HG03439 (cell line): Measurements from ENCODE around the gene BRSK2.

ENCODE experiments used
- ATAC-seq: cut with Tn5 transposase; IDR thresholded peaks from one replicate; pipeline ENCODE4 v1.9.1; 2021; ENCODE audit warnings: mild to moderate bottlenecking, moderate library complexity; ENCODE audit not compliant: unreplicated experiment

The BRSK2 gene

GRCh38 chr11:1491379-1491778 lies 101.6 kb downstream of the BRSK2 start:
- ATAC-seq = no peak

DNA sequence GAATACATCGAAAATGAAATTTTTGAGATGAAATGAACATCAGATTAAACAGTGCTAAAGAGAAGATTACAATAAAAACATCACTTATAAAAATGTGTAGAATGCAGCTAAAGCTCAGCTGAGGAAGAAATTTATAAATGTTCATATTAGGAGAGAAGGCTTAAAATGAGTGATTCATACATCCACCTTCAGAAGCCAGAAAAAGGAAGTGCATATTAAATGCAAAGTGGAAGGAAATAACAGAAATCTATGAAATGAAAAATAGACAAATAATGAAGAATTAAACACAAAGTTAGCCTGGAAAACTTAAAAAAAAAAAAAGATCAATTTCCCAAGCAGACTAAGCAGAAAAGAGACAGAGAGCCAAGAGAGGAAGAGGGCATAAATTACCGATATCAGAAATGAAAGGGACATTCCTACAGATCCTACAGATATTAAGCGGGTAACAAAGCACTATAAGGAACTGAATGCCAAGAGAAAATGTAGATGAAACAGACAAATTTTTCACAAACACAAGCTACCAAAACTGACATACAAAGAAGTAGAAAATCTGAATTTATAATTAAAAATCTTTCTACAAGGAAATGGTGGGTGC lies 104.0 kb downstream of the BRSK2 start:
- ATAC-seq = no peak

DNA sequence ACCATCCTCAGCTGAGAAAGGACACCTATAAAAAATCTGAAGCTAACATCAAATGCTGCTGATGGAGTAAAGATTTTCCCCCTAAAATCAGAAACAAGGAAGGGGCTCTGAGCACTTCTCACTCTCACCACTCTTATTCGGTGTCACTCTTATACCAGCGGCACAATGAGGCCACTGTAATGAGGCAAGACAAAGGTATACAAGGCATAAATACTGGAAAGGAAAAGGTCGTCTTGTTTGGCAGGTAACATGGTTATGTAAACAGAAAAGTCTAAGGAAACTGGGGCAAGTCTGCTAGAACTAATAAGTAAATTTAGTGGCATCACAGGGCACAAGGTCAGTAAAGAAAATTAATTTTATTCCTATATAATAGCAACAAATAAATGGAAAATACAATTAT lies 104.9 kb downstream of the BRSK2 start:
- no peak for ATAC-seq

- ATAC-seq = no peak
Measured at GRCh38 chr11:1496091-1496760, 106.5 kb downstream of the BRSK2 start.

GRCh38 chr11:1496761-1497095 lies 107.0 kb downstream of the BRSK2 start:
- no peak for ATAC-seq

- ATAC-seq = no peak
Measured at GRCh38 chr11:1497600-1497999, 107.9 kb downstream of the BRSK2 start.

DNA sequence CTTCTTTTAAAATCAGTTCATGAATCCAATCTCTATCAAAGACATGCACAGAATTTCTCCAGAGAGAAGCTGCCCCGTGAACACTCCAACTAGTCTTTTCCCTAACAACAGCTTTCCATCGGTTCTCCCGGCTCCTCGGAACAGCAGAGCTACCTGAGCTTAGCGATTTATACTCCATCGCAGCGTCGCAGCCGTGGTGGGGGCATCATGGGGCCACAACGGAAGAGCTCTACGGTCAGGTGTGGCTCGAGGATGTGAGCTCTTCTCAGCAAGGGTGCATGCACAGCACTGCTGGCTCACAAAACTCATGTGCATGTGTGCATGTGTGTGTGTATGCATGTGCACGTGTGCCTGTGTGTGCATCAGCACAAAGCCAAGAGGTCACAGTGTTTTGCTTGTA lies 108.5 kb downstream of the BRSK2 start:
- no peak for ATAC-seq

- ATAC-seq = no peak
Measured at GRCh38 chr11:1499261-1499890, 109.6 kb downstream of the BRSK2 start.

DNA sequence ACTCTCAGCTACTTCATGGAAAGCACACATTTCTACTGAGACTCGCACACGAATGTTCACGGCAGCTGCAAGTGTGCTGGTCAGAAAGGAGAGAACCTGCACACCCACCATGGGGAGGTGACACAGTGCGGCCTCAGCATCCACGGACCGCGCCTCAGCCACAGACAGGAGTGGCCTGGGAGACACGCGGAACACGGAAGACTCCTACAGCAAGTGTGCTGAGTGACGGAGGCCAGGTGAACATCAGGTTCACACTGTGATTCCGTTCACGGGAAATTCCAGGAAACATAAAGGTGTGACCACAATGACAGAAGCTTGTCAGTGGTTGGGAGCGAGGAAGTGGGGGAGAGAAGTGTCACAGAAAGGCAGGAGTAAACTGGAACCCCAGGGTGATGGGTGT lies 110.2 kb downstream of the BRSK2 start:
- ATAC-seq = no peak

DNA sequence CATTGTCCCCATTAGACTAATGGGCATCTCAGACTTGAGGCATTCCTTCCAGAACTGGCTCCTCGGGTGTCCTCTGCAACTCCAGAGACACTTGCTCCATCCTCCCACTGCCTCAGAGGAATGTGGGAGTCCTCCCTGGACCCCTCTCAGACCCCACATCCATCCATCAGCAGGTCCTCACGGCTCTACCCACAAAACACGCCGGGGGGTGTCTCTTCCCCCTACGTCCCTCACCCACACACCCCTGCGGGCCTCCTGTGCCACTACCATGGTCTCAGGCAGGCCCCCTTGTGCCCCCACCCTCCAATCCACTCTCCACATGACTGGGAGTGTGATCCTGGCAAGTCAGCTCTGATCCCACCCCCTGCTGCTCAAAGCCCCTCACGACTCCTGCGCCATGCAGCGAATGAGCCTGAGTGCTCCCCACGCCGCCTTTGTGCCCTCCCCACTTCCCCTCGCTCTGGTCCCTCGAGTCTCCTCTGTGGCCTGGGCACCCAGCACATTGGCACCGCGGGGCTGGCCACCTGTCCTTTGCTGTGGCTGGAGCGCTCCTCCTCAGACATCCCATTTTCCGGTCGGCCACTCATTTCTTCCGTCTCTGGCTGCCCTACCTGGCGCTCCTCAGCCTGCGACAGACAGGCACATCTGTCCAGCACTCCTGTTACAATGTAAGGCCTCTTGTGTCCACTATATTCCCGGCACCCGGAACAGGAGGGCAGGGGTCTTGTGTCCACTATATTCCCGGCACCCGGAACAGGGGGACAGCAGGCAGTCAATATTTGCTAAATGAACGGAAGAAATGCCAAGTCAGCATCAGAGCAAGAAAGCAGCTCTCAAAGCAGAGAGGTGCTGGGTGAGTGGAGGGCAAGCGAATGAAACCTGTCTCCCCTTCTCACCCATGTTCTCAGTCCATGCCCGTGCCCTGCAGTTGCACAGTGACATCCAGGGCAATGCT lies 111.0 kb downstream of the BRSK2 start:
- no peak for ATAC-seq

DNA sequence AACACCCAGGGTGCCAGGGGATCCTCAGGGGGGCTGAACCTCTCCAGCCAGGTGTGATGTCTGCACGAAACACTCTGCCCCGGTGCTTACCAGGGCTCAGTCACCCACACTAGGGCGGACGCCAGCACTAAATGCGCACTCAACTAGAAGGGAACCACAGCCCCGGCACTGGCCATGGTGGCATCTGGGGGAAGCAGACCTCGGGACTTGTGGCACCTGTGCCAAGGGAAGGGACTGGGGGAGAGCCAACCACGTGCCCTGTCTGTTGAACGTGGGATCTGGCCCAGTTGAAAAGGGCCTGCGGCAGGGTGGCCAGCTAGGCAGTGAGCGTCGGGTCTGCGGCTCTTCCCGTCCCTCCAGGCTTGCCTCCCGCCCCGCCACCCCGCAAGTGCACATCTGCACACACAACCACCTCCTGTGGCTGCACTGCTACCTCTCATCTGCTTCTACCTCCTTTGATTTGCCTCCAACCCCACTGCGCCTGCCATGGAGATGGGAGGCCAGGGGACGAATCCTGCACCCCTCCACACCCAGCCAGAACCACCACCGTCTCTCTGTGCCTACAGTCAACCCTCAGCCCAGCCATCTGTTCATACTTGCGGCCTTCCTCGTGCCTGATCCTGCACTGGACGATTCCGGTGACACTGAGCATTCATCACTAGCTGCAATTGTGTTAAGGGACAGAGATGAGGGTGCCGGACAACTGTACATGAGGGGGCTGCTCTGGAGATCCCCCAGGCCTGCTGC lies 111.9 kb downstream of the BRSK2 start:
- no peak for ATAC-seq

- ATAC-seq = no peak
Measured at GRCh38 chr11:1502168-1502953, 112.6 kb downstream of the BRSK2 start.

DNA sequence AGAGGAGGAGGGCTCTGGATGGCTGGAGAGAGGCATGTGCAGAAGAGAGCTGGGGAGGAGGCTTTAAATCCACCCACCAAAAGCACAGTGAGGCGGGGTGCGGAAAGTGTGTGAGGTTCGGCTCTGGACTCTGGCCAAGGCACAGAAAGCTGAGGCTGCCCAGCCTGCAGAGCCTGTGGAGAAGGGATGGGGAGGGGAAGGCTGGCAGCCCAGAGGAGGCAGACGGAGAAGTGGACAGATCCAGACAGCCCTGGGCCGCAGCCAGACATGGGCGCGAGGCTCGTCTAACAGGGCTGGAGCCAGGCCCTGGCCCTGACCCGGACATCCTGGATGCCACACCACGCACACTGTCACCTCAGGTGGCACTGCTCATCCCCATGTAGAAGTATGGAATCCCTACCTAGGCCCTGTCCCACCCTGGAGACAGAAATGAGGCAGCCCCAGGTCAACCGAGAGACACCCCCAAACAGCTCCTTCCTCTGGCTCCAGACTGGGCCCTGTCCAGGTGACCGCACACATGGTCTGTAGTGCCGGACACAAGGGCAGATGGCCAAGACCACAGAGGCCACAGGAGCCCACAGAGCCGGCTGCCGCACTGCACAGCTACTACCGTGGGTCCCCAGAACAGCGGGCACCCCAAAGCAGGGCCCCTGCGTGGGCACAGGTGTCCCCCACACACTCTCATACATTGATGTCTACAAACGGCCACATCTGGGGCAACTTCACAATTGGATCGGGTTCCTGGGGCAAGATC lies 113.4 kb downstream of the BRSK2 start:
- ATAC-seq = no peak

DNA sequence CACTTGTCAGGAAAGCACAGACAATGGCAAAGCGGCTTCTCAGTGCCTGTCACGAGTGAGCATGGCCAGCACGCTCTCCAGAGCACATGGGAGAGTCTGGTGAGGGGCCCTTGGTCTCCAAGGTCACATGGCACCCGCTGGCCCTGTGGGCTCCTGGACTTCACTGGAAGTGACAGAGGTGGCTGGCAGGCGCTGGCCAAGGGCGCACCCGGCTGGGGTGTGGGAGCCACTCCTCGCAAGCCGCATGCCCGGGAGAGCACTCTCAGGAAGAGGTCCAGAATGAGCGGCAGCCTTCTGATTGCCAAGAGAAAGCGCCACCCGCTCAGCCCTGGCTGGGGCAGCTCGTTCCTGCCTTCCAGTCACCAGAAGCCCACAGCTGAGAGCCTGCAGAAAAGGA lies 114.0 kb downstream of the BRSK2 start:
- ATAC-seq = no peak

GRCh38 chr11:1504138-1504537 lies 114.4 kb downstream of the BRSK2 start:
- ATAC-seq = no peak

- ATAC-seq = no peak
Measured at GRCh38 chr11:1504581-1505290, 115.0 kb downstream of the BRSK2 start.

- no peak for ATAC-seq
Measured at GRCh38 chr11:1505480-1505879, 115.7 kb downstream of the BRSK2 start.

DNA sequence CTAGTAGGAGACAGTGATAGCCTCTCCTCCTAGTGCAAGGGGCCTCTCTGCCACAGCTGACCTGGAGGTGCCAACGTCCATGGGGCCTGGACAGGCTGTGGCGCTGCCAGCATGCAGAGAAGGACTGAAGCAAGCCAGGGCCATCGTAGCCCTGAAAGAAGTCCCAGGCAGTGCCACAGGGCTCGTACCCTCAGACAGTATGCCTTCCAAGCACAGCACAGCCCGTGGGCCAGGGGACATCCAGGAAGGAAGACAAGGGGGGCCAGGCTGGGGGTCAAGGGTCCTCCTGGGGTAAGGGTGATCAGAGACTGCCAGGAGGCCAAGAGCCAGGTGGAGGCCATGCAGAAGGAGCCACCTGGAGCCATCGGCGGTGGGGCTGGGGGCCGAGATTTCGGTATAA lies 117.2 kb downstream of the BRSK2 start:
- no peak for ATAC-seq
